H1 (cell line): Measurements from ENCODE around the gene CDV3. TPM values are rescaled to one million over a fixed set of nuclear protein-coding genes. Genes with fewer than 3 reads are reported as not detected.

Experiments
- CHD7 ChIP-seq: fragments of 300-600 bp; sonication (generic); IDR thresholded peaks from 2 replicates; pipeline ENCODE4 v1.7.1; 2012; ENCODE audit warnings: low read length, moderate library complexity, mild to moderate bottlenecking, inconsistent platforms; ENCODE audit not compliant: insufficient replicate concordance
- CTCF ChIP-seq, 3 experiments: IDR thresholded peaks; 1 replicate in 2 of 3; 2 replicates in 1 of 3; pipeline versions ENCODE4 v1.5.1 to v1.6.1; 2011; ENCODE audit warnings: low read length in 3 of 3, mild to moderate bottlenecking in 3 of 3, inconsistent platforms in 2 of 3, low read depth in 1 of 3, moderate library complexity in 1 of 3; ENCODE audit not compliant: insufficient read depth in 1 of 3; ENCODE audit errors: control extremely low read depth in 1 of 3
- polyA plus RNA-seq, 7 experiments: library from polyadenylated mRNA; depleted of rRNA in 3 of 7; stranded (reverse) in 5 of 7; unstranded in 2 of 7; fragments of >200 nt in 5 of 7; fragments of 200-250 nt in 2 of 7; gene quantifications; 1 replicate in 5 of 7; 2 replicates in 1 of 7; 4 replicates in 1 of 7; pipeline versions ENCODE4 v1.2.1 to v1.2.3, GENCODE V29; 2011 to 2013; ENCODE audit warnings: missing spikeins in 2 of 7, mixed read lengths in 2 of 7
- total RNA-seq: library from RNA; stranded (reverse); fragmentation: NEBNext Ultra II Directional; extraction: Animal tissue kit (Norgen Biotek cat#: 25700); gene quantifications from 2 replicates; pipeline ENCODE4 v1.2.1, GENCODE V29; 2021

Gene CDV3
- total and polyA plus RNA-seq, 2 of the 8 experiments (the other 6 are each of a cell fraction or from before 2014, with no cell fraction given) = 29.4 to 163 TPM

DNA sequence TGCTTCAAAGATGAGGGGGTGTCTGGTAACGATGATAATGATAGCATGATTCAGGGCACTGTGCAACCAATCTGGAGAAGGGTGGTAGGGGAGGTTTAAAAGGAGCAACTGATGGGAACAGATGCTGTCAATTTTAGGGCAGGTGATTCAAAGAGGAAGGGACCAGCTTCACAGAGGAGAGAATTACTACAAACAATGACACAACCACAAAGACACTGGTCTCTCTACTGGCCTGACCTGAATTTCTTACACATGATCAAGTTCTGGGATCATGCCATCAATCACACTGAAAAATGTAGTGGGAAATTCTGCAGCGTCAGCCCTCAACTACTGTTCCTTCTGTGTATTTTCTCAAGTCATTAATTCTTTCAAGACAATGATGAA lies 2.6 kb upstream of the CDV3 start (continued):
- no peak for TF ChIP-seq CTCF (IDR thresholded peaks at IDR 0.05; ENCODE audit: control extremely low read depth in 1 of 3, insufficient read depth in 1 of 3, low read depth in 1 of 3, low read length in 3 of 3)
- no peak for TF ChIP-seq CHD7
